BLaER1 (cell line): ENCODE measurements around the gene SLC25A29.
"Not testable (repeated sequence)": the region's sequence is repeated elsewhere in the genome, so short reads cannot be mapped to it uniquely, and the experiment has no call there.

ENCODE experiments used
- H3K27ac ChIP-seq: shearing (Covaris generic); formaldehyde crosslinking; 2 replicates; pipeline ENCODE4 v1.8.1; 2022
- H3K27me3 ChIP-seq: shearing (Covaris generic); formaldehyde crosslinking; 2 replicates; pipeline ENCODE4 v1.8.1; 2022
- H3K36me3 ChIP-seq: shearing (Covaris generic); formaldehyde crosslinking; 2 replicates; pipeline ENCODE4 v1.8.1; 2022
- H3K4me1 ChIP-seq: shearing (Covaris generic); formaldehyde crosslinking; 2 replicates; pipeline ENCODE4 v1.8.1; 2022
- H3K4me2 ChIP-seq: shearing (Covaris generic); formaldehyde crosslinking; 2 replicates; pipeline ENCODE4 v1.8.1; 2022
- H3K4me3 ChIP-seq: shearing (Covaris generic); formaldehyde crosslinking; 2 replicates; pipeline ENCODE4 v1.8.1; 2022
- H3K9ac ChIP-seq: shearing (Covaris generic); formaldehyde crosslinking; 2 replicates; pipeline ENCODE4 v1.8.1; 2022
- H3K9me3 ChIP-seq: shearing (Covaris generic); formaldehyde crosslinking; 2 replicates; pipeline ENCODE4 v1.8.1; 2022
- H4K20me1 ChIP-seq: shearing (Covaris generic); formaldehyde crosslinking; 2 replicates; pipeline ENCODE4 v1.8.1; 2022
- Cebpa-rat ChIP-seq: shearing (Covaris generic); IDR thresholded peaks from 2 replicates; pipeline ENCODE4 v1.8.1; 2022

The SLC25A29 gene

GRCh38 chr14:100306101-100306997 lies at the start of gene SLC25A29:
SLC25A29 (minus strand) TSS chr14:100306444; CDS start chr14:100306232, 212 bp downstream.
- H4K20me1 ChIP-seq: peaks cover 58% of the 10 kb centered on the region
- no peaks in the 10 kb centered on the region for H3K9me3 ChIP-seq
- no peaks in the 10 kb centered on the region for H3K27me3 ChIP-seq
- H3K4me1 ChIP-seq: peaks cover 72% of the 10 kb centered on the region
- H3K36me3 ChIP-seq: peaks cover 13% of the 10 kb centered on the region
- TF ChIP-seq Cebpa-rat: peak; percentile 84
- H3K27ac ChIP-seq: peak within 1 kb of the TSS; percentile 98
- H3K9ac ChIP-seq: peak within 1 kb of the TSS; percentile 99
- peak within 1 kb of the TSS; percentile 100 for H3K4me3 ChIP-seq
- peak within 1 kb of the TSS; percentile 98 for H3K4me2 ChIP-seq

GRCh38 chr14:100350986-100351385 lies 44.7 kb upstream of the SLC25A29 start:
- TF ChIP-seq Cebpa-rat: no peak
- Histone ChIP-seq H3K9me3 (no peaks in the 10 kb centered on the region), H3K4me3 (no peak overlapping the region), H3K27me3 (no peaks in the 10 kb centered on the region), H4K20me1 (no peaks in the 10 kb centered on the region), H3K4me1 (no peaks in the 10 kb centered on the region), H3K4me2 (no peak overlapping the region), H3K9ac (no peak overlapping the region), H3K36me3 (peaks cover 56% of the 10 kb centered on the region), H3K27ac (no peak overlapping the region)

- H3K36me3 ChIP-seq: peaks cover 60% of the 10 kb centered on the region
- no peak overlapping the region for H3K9ac ChIP-seq
- no peaks in the 10 kb centered on the region for H3K4me1 ChIP-seq
- no peaks in the 10 kb centered on the region for H3K9me3 ChIP-seq
- no peak for TF ChIP-seq Cebpa-rat
- no peak overlapping the region for H3K27ac ChIP-seq
- H4K20me1 ChIP-seq: no peaks in the 10 kb centered on the region
- no peak overlapping the region for H3K4me2 ChIP-seq
- H3K27me3 ChIP-seq: no peaks in the 10 kb centered on the region
- no peak overlapping the region for H3K4me3 ChIP-seq
Observed at GRCh38 chr14:100350276-100350926, 44.2 kb upstream of the SLC25A29 start.

- Histone ChIP-seq H3K27me3 (no peaks in the 10 kb centered on the region), H3K9me3 (no peaks in the 10 kb centered on the region), H3K36me3 (peaks cover 54% of the 10 kb centered on the region)
Observed at GRCh38 chr14:100348784-100349685, 42.8 kb upstream of the SLC25A29 start.

GRCh38 chr14:100348253-100348729 lies 42.0 kb upstream of the SLC25A29 start:
- H4K20me1 ChIP-seq: no peaks in the 10 kb centered on the region
- H3K9me3 ChIP-seq: no peaks in the 10 kb centered on the region
- no peak overlapping the region for H3K4me3 ChIP-seq
- TF ChIP-seq Cebpa-rat: no peak
- no peak overlapping the region for H3K27ac ChIP-seq
- H3K4me2 ChIP-seq: no peak overlapping the region
- no peaks in the 10 kb centered on the region for H3K4me1 ChIP-seq
- peaks cover 47% of the 10 kb centered on the region for H3K36me3 ChIP-seq
- H3K27me3 ChIP-seq: no peaks in the 10 kb centered on the region
- H3K9ac ChIP-seq: no peak overlapping the region

More at GRCh38 chr14:100348784-100349685, 42.8 kb upstream of the SLC25A29 start:
- Histone ChIP-seq H4K20me1 (no peaks in the 10 kb centered on the region), H3K4me1 (no peaks in the 10 kb centered on the region), H3K4me3 (no peak overlapping the region), H3K4me2 (no peak overlapping the region), H3K27ac (no peak overlapping the region), H3K9ac (no peak overlapping the region)
- TF ChIP-seq Cebpa-rat: no peak

GRCh38 chr14:100346306-100347091 lies 40.3 kb upstream of the SLC25A29 start:
- no peak for TF ChIP-seq Cebpa-rat
- H4K20me1 ChIP-seq: no peaks in the 10 kb centered on the region
- peaks cover 38% of the 10 kb centered on the region for H3K36me3 ChIP-seq
- H3K27ac ChIP-seq: no peak overlapping the region
- H3K4me2 ChIP-seq: no peak overlapping the region
- H3K4me1 ChIP-seq: peaks cover 5% of the 10 kb centered on the region; the same call in 1 of the 2 replicates
- no peak overlapping the region for H3K9ac ChIP-seq
- no peaks in the 10 kb centered on the region for H3K9me3 ChIP-seq
- no peak overlapping the region for H3K4me3 ChIP-seq
- no peaks in the 10 kb centered on the region for H3K27me3 ChIP-seq

GRCh38 chr14:100345711-100346110 lies 39.5 kb upstream of the SLC25A29 start:
- H3K4me2 ChIP-seq: no peak overlapping the region
- no peaks in the 10 kb centered on the region for H3K27me3 ChIP-seq
- H3K9ac ChIP-seq: no peak overlapping the region
- H3K27ac ChIP-seq: no peak overlapping the region
- no peak overlapping the region for H3K4me3 ChIP-seq
- H4K20me1 ChIP-seq: no peaks in the 10 kb centered on the region
- H3K36me3 ChIP-seq: peaks cover 33% of the 10 kb centered on the region
- no peak for TF ChIP-seq Cebpa-rat
- H3K9me3 ChIP-seq: no peaks in the 10 kb centered on the region
- H3K4me1 ChIP-seq: peaks cover 10% of the 10 kb centered on the region; the same call in 1 of the 2 replicates

- Histone ChIP-seq H3K4me1 (peaks cover 14% of the 10 kb centered on the region; the same call in 1 of the 2 replicates), H3K36me3 (peaks cover 34% of the 10 kb centered on the region)
- not testable (repeated sequence) for H3K4me2 ChIP-seq, H3K27me3 ChIP-seq, H3K9ac ChIP-seq, H3K9me3 ChIP-seq, H3K27ac ChIP-seq, H4K20me1 ChIP-seq, H3K4me3 ChIP-seq
Observed at GRCh38 chr14:100344657-100345056, 38.4 kb upstream of the SLC25A29 start.

- not testable (repeated sequence) for H3K9me3 ChIP-seq, H4K20me1 ChIP-seq, H3K27ac ChIP-seq, H3K4me2 ChIP-seq, H3K9ac ChIP-seq, H3K27me3 ChIP-seq, H3K4me3 ChIP-seq
- Histone ChIP-seq H3K36me3 (peaks cover 27% of the 10 kb centered on the region), H3K4me1 (peaks cover 15% of the 10 kb centered on the region; the same call in 1 of the 2 replicates)
Observed at GRCh38 chr14:100342826-100343225, 36.6 kb upstream of the SLC25A29 start.
